ENCODE measurements around the gene DOCK3. TPM values are rescaled to one million over a fixed set of nuclear protein-coding genes. Genes with fewer than 3 reads are reported as not detected.

Gene DOCK3
- total and polyA plus RNA-seq, 2 donors (not counting 3 experiments of a cell fraction or from before 2014, with no cell fraction given) = 0.08 to 0.13 TPM

GRCh38 chr3:50657407-50657806 is 17.3 kb upstream of the DOCK3 start:
- no peaks in the 10 kb centered on the region for H3K79me2 ChIP-seq (ENCODE audit: control insufficient read depth, insufficient read depth, low read length)
- no peaks in the 10 kb centered on the region for H3K4me1 ChIP-seq (ENCODE audit: control insufficient read depth, extremely low read depth, insufficient read depth, low read length)
- no peak overlapping the region for H2AFZ ChIP-seq (ENCODE audit: low read depth, low read length)
- ChIA-PET CTCF (interaction anchor here (1.0 kb wide), 1 partner anchor 41 kb away, joined by 4 read pairs; no protein-coding TSS in a partner anchor), POLR2A (no interaction called here)
- H3K9ac ChIP-seq (replicated peaks; ENCODE audit: extremely low read depth, insufficient read depth, low read length) = no peak overlapping the region
- no TSS peak for BruUV-seq (replicated peaks)
- H3K4me3 ChIP-seq (replicated peaks in 1 of 3; ENCODE audit: insufficient read depth in 1 of 3, low read depth in 1 of 3, low read length in 3 of 3) = no peak overlapping the region
- FAIRE-seq = no peak
- no peaks in the 10 kb centered on the region for H3K27me3 ChIP-seq (ENCODE audit: control insufficient read depth in 2 of 2, insufficient read depth in 2 of 2, low read length in 2 of 2)
- TF ChIP-seq JUN (IDR thresholded peaks at IDR 0.05; ENCODE audit: borderline replicate concordance, insufficient read depth, insufficient read length, low read depth) (no peak), EZH2 (IDR thresholded peaks at IDR 0.05; ENCODE audit: borderline replicate concordance, low read depth, low read length, severe bottlenecking) (no peak), POLR2AphosphoS5 (IDR thresholded peaks at IDR 0.05; ENCODE audit: insufficient read depth, low read depth, low read length) (no peak)
- H3K9me1 ChIP-seq (replicated peaks; ENCODE audit: control insufficient read depth, extremely low read depth, insufficient read depth, low read length) = no peaks in the 10 kb centered on the region
- intact Hi-C loops (cut with micrococcal nuclease) = no loop called here
- DNase-seq (ENCODE audit: low read depth, low spot score) = no peak
- dilution Hi-C loops (cut with MboI; ENCODE audit: extremely low pct_ligation_motif_present, low sequenced_read_pairs) = no loop called here
- H3K36me3 ChIP-seq (ENCODE audit: control insufficient read depth in 2 of 2, extremely low read depth in 1 of 2, insufficient read depth in 2 of 2, low read length in 2 of 2) = no peaks in the 10 kb centered on the region
- H3K9me3 ChIP-seq (replicated peaks; ENCODE audit: control insufficient read depth, insufficient read depth, low read length) = no peaks in the 10 kb centered on the region
- H3K4me2 ChIP-seq (ENCODE audit: insufficient read depth, low read length) = no peak overlapping the region
- no peak overlapping the region for H3K27ac ChIP-seq (ENCODE audit: insufficient read depth, low read depth, low read length)
- H4K20me1 ChIP-seq (replicated peaks; ENCODE audit: control insufficient read depth, extremely low read depth, insufficient read depth, low read length) = no peaks in the 10 kb centered on the region

- intact Hi-C loops (cut with micrococcal nuclease) (no loop called here), dilution Hi-C loops (cut with MboI; ENCODE audit: extremely low pct_ligation_motif_present, low sequenced_read_pairs) (no loop called here)
- no peaks in the 10 kb centered on the region for H3K36me3 ChIP-seq (ENCODE audit: control insufficient read depth in 2 of 2, extremely low read depth in 1 of 2, insufficient read depth in 2 of 2, low read length in 2 of 2)
- DNase-seq (ENCODE audit: low read depth, low spot score) (no peak), FAIRE-seq (no peak)
- H3K27me3 ChIP-seq (ENCODE audit: control insufficient read depth in 2 of 2, insufficient read depth in 2 of 2, low read length in 2 of 2) = no peaks in the 10 kb centered on the region
- H3K9me1 ChIP-seq (replicated peaks; ENCODE audit: control insufficient read depth, extremely low read depth, insufficient read depth, low read length) = no peaks in the 10 kb centered on the region
- no peak overlapping the region for H2AFZ ChIP-seq (ENCODE audit: low read depth, low read length)
- H3K9me3 ChIP-seq (replicated peaks; ENCODE audit: control insufficient read depth, insufficient read depth, low read length) = no peaks in the 10 kb centered on the region
- no peak overlapping the region for H3K27ac ChIP-seq (ENCODE audit: insufficient read depth, low read depth, low read length)
- no peaks in the 10 kb centered on the region for H4K20me1 ChIP-seq (replicated peaks; ENCODE audit: control insufficient read depth, extremely low read depth, insufficient read depth, low read length)
- H3K9ac ChIP-seq (replicated peaks; ENCODE audit: extremely low read depth, insufficient read depth, low read length) = no peak overlapping the region
- CTCF ChIA-PET = interaction anchor here (1.0 kb wide), 1 partner anchor 42 kb away, joined by 4 read pairs; no protein-coding TSS in a partner anchor
- H3K4me2 ChIP-seq (ENCODE audit: insufficient read depth, low read length) = no peak overlapping the region
- H3K4me3 ChIP-seq (replicated peaks in 1 of 3; ENCODE audit: insufficient read depth in 1 of 3, low read depth in 1 of 3, low read length in 3 of 3) = no peak overlapping the region
- H3K79me2 ChIP-seq (ENCODE audit: control insufficient read depth, insufficient read depth, low read length) = no peaks in the 10 kb centered on the region
- H3K4me1 ChIP-seq (ENCODE audit: control insufficient read depth, extremely low read depth, insufficient read depth, low read length) = no peaks in the 10 kb centered on the region
- POLR2A ChIA-PET = no interaction called here
- TF ChIP-seq, protein P1, sequence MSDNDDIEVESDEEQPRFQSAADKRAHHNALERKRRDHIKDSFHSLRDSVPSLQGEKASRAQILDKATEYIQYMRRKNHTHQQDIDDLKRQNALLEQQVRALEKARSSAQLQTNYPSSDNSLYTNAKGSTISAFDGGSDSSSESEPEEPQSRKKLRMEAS (IDR thresholded peaks at IDR 0.05; ENCODE audit: insufficient read depth, insufficient read length) = no peak
- no peak for TF ChIP-seq JUN (IDR thresholded peaks at IDR 0.05; ENCODE audit: borderline replicate concordance, insufficient read depth, insufficient read length, low read depth)
- TF ChIP-seq FOS (IDR thresholded peaks at IDR 0.05; ENCODE audit: borderline replicate concordance, insufficient read depth, low read length) = no peak
- TF ChIP-seq MYC (IDR thresholded peaks at IDR 0.05; ENCODE audit: low read depth, low read length) = no peak
- TF ChIP-seq GATA2 (IDR thresholded peaks at IDR 0.05; ENCODE audit: insufficient read depth, insufficient read length, low read depth, low read length) = no peak
- TF ChIP-seq, protein P2, sequence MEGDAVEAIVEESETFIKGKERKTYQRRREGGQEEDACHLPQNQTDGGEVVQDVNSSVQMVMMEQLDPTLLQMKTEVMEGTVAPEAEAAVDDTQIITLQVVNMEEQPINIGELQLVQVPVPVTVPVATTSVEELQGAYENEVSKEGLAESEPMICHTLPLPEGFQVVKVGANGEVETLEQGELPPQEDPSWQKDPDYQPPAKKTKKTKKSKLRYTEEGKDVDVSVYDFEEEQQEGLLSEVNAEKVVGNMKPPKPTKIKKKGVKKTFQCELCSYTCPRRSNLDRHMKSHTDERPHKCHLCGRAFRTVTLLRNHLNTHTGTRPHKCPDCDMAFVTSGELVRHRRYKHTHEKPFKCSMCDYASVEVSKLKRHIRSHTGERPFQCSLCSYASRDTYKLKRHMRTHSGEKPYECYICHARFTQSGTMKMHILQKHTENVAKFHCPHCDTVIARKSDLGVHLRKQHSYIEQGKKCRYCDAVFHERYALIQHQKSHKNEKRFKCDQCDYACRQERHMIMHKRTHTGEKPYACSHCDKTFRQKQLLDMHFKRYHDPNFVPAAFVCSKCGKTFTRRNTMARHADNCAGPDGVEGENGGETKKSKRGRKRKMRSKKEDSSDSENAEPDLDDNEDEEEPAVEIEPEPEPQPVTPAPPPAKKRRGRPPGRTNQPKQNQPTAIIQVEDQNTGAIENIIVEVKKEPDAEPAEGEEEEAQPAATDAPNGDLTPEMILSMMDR (IDR thresholded peaks at IDR 0.05; ENCODE audit: extremely low read depth in 1 of 2, insufficient read depth in 1 of 2, low read depth in 1 of 2, low read length in 2 of 2) = no peak
- no peak for TF ChIP-seq EZH2 (IDR thresholded peaks at IDR 0.05; ENCODE audit: borderline replicate concordance, low read depth, low read length, severe bottlenecking)
- TF ChIP-seq POLR2AphosphoS5 (IDR thresholded peaks at IDR 0.05; ENCODE audit: insufficient read depth, low read depth, low read length) = no peak
- no peak for TF ChIP-seq POLR2A (IDR thresholded peaks at IDR 0.05; ENCODE audit: low read depth, low read length)
- BruUV-seq (replicated peaks) = no TSS peak
These were observed 16.9 kb upstream of the DOCK3 start for GRCh38 chr3:50657816-50658215.

Data from endothelial cell of umbilical vein (primary cell).